ENCODE results near the gene COPB1.

The COPB1 gene

GRCh38 chr11:14424096-14424495, 75.5 kb downstream of the COPB1 start:
- DNase-seq (ENCODE audit: low spot score) = no peak

DNA sequence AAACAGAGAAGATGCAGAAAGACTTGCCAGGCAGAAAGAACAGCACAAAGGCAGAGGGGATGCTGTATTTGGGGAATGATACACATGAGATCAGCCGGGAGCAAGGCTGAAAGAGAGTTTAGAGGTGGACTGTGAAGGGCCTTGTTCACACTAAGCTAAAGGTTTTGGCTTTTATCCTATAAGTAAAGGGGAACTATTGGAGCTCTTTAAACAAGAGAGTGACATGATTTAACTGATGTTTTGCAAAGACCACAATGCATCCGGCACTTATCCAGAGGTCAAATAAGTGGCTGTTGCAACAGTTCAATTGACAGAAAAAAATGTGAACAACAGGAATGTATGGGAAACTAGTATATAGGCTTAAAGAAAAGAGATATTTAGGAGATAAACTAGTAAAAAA, 76.0 kb downstream of the COPB1 start:
- no peak for DNase-seq (ENCODE audit: low spot score)

GRCh38 chr11:14422814-14423182, 76.8 kb downstream of the COPB1 start:
- DNase-seq (ENCODE audit: low spot score) = no peak

- peak; percentile 39 for DNase-seq (ENCODE audit: low spot score)
These were observed 77.4 kb downstream of the COPB1 start for GRCh38 chr11:14422052-14422813.

DNA sequence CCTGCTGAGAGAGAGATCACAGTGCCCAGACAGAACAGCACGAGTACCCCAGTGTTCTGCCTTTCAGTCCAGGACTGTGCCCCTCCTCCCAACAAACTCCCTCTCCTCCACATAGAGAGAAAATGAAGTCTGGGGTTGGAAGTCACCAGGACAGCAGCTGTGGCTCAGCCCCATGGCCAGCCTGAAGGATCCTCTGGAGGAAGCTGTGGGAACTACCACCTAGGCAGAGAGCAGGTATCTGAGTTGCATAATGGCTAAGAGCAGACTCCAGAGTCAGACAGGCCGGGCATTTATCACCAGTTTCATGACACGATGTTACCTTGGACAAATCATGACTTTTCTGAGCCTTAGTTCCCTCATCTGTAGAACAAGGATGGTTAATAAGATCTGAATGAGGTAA, 79.4 kb downstream of the COPB1 start:
- DNase-seq (ENCODE audit: low spot score) = no peak

- DNase-seq (ENCODE audit: low spot score) = no peak
These were observed 80.7 kb downstream of the COPB1 start for GRCh38 chr11:14418801-14419417.

DNA sequence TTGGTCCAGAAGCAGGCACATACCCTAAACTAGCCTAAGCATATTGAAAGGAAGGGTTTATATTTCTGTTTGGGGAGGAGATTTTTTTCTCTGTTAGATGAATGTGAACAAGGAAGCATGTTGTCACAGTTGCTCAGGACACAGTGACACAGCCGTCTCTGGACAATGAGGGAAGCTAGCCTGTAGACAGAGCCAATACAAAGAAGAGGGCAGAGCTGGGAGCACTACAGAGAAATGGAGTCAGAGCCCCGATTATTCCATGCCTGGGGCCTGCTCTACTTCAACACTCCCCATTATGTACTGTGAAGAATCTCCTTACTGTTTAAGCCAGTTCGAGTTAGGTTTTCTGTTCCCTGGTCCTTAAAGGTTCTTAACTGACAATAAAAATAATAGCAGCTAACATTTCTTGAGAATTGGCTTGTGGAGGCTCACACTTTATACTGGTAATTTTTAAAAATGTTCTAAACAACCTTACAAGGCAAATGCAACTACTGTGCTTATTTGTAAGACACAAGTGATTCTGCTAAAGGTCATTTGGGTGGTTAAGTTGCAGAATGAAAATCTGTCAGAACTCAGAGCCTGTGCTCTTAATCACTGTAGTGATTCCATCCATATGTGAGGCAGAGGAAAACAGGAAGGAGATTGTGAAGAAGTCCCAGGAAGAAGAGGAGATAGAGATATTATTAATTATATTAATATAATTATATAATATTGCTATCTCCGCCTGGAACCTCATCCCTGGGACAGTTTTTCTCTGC, 81.8 kb downstream of the COPB1 start:
- DNase-seq (ENCODE audit: low spot score) = peak; percentile 46

DNA sequence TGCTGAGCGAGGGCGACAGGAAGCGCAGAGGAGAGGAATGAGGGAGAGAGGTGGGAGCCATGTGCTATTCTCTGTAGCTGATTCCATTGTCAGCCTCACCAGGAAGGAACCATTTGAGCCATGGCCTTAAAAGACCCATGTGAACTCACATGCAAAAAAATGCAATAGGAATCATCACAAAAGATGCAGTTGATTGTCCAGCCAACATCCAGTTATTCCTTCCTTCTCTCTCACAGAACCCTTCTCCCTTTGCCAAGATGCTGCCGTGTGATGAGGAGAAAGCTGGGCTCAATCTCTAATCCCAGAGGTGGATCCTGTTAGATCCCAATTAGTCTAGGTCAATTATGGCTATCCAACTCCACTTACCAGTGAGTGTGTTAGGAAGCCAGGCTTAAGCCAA, 82.4 kb downstream of the COPB1 start:
- DNase-seq (ENCODE audit: low spot score) = no peak

DNA sequence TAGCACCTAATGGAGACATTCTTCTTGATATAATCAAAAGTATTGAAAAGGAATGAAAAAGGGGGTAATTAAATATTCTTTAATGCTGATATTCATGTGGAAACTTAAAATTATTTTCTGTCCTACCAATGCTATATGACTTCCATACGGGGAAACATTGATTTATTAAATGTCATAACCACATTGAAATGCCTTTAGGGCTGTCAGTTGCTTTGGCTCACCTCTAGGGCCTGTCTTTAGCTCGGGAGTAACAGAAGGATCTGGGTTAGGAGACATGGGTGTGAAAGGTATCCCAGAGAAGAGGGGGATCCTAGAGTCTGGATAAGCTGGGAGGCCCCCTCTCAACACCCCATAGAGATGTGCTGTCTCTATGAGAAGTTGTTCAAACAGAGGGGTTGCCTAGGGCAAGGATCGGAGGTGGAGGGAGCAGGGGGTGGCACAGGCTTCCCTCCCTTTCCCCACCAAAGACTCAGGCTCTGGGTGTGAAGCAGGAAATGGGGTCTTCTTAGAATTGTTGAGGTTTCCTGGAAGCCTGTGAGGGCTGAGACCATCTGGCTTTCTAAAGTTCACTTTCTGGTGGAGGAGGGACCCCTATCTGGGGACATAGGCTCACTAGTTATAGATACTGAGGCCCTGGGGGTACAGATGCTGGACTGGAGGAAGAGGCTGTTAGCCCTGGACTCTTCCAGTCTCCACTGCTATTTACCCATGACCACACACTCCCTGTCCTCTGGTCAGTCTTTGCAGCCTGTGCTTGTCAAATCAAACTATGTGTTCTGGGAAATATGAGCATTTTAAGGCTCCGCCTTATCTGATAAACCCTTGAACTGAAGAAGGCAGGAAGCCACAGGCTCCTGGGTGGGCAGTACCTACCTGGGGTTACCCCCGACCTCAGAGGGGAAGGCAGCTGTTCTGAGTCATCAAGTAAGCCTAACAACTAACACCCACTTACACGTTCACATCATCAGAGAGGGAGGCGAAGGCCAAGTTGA, 84.8 kb downstream of the COPB1 start:
- DNase-seq (ENCODE audit: low spot score) = no peak

DNA sequence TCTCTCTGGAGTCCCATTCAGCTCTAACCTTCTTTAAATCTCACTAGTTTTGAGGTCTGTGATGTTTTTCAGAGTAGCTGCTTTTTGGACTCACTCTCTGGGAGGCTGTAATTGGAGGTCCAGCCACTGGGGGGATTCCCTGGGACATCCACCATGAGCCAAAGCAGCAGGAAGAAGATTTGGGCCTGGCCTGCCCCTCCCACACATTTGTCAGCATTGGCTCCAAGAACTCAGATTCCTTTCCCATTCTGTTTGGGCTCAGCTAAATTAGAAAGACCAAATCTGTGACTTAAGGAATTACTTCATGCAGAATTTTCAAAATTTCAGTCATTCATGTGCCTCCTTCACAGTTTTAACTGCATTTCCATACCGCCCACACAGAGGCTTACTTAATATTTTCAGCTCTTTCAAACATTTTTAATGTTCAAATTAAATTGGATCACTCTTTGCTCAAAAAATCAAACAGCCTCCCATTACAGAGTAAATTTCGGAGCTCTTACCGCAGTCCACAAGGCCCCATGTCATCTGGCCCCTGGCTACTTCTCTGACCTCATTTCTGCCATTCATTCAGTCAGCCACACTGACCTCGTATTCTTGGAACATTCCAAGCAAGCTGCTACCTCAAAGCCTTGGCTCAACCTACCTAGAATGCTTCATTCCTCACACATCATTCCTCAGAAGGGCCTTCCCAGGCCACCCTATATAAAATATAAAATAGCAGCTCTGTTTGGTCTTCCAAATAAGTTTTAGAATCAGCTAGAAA, 86.1 kb downstream of the COPB1 start:
- no peak for DNase-seq (ENCODE audit: low spot score)

DNA sequence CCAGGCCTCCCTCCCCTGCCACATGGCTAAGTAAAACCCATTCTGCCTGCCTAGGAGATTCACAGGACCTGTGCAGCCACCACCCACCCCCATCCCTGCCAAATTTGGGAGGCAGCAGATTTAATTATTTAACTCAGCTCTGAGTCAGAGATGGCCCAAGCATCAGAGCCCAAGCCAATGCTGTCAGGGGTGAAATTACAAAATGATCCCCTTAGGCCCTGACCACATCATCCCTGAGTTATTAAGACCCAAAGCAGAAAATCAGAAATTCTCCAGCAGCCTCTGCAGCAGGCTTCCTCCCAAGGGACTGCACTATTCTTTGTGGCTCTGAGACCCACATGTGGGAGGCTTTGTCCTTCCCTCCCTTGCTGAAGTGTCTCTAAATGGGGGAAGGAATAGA, 87.8 kb downstream of the COPB1 start:
- no peak for DNase-seq (ENCODE audit: low spot score)

DNA sequence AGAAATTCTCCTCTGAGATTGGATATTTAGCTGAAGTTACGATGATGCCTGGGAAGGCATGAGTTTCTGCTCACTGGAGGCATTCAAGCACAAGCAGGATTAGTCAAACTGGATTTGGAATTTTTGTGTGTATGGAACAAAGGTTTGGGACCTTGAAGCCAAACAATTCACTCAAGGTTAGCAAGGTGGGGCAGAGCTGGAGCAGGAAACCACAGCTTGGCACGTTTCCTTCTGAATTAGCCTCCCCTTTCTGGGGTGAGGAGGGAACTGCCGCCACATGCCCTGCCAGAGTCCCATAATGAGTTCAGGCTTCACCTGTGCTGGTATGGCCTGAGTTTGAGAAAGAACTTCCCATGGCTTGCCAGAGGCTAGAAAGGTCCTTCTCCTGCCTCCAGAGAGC, 89.7 kb downstream of the COPB1 start:
- no peak for DNase-seq (ENCODE audit: low spot score)

- DNase-seq (ENCODE audit: low spot score) = no peak
These were observed 91.0 kb downstream of the COPB1 start for GRCh38 chr11:14408612-14409011.

All from pons (tissue), 1 donor.